ENCODE results near the gene PAF1.

DNA sequence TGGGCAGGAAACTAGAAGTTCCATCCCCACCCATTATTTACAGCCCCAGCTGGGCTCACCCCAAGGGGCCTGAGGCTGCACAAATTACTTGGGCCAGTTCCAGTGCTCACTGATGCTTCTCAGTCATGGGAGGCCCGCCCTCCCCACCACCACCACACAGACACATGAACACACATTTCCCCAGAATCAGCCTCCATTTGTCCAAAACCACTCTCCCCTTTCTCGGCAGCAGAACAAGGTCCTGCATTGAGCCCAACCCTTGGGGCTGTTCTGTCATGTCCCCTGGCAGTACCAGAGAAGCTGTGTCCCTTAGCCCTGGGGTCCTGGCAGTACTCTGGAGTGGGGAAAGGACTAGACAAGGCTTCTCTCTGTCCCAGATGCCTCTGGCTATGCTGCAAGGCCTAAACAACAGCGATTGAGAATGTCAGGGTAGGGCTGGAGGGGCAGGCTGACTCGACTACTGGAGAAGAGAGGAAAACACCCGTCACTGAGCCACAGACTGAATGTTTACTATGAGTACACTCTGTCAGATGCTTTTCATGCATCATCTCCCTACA lies 26.9 kb downstream of the PAF1 start:
- TF ChIP-seq, protein P1, sequence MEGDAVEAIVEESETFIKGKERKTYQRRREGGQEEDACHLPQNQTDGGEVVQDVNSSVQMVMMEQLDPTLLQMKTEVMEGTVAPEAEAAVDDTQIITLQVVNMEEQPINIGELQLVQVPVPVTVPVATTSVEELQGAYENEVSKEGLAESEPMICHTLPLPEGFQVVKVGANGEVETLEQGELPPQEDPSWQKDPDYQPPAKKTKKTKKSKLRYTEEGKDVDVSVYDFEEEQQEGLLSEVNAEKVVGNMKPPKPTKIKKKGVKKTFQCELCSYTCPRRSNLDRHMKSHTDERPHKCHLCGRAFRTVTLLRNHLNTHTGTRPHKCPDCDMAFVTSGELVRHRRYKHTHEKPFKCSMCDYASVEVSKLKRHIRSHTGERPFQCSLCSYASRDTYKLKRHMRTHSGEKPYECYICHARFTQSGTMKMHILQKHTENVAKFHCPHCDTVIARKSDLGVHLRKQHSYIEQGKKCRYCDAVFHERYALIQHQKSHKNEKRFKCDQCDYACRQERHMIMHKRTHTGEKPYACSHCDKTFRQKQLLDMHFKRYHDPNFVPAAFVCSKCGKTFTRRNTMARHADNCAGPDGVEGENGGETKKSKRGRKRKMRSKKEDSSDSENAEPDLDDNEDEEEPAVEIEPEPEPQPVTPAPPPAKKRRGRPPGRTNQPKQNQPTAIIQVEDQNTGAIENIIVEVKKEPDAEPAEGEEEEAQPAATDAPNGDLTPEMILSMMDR (IDR thresholded peaks at IDR 0.05; ENCODE audit: poor library complexity, severe bottlenecking) = no peak
- TF ChIP-seq EP300 (conservative IDR thresholded peaks at IDR 0.05; ENCODE audit: poor library complexity, severe bottlenecking) = no peak

All from neural cell (in vitro differentiated cells).